K562 (cell line): ENCODE results near the gene CATSPER4. TPM values are rescaled to one million over a fixed set of nuclear protein-coding genes. Genes with fewer than 3 reads are reported as not detected.
A peak's percentile ranks its signal among the peaks of the same experiment; 100 is the strongest.

Experiments
- NR2C1 ChIP-seq, 2 experiments: fragments of 450-650 bp; IDR thresholded peaks; 2 replicates each; pipeline ENCODE4 v1.6.1; 2017; ENCODE audit warnings: mild to moderate bottlenecking in 2 of 2, antibody characterized with exemption in 1 of 2, inconsistent platforms in 1 of 2, missing compliant biosample characterization in 1 of 2, missing genetic modification characterization in 1 of 2
- ZBTB40 ChIP-seq, 2 experiments: fragments of 450-650 bp in 1 of 2; sonication (generic) in 1 of 2; formaldehyde crosslinking in 1 of 2; IDR thresholded peaks; 2 replicates each; pipeline versions ENCODE4 v1.7.1 to v1.9.0; 2016 to 2022; ENCODE audit warnings: inconsistent platforms in 1 of 2, mild to moderate bottlenecking in 1 of 2, missing genetic modification reagents in 1 of 2
- polyA plus RNA-seq, 8 experiments: library from polyadenylated mRNA; depleted of rRNA in 4 of 8; stranded (reverse) in 5 of 8; unstranded in 3 of 8; fragments of >200 nt; fragmentation: Nextera tagmentation in 2 of 8; fragmentation: Illumina TruSeq in 1 of 8; extraction: Ambion mirVana in 2 of 8; extraction: Trizol in 1 of 8; gene quantifications; 2 replicates each; pipeline versions ENCODE4 v1.2.1 to v1.2.3, GENCODE V29; 2011 to 2014; ENCODE audit warnings: inconsistent platforms in 1 of 8, missing spikeins in 1 of 8
- total RNA-seq, 7 experiments: library from RNA; depleted of rRNA in 6 of 7; stranded (reverse); fragments of >200 nt in 6 of 7; fragmentation: Illumina TruSeq in 2 of 7; extraction: Trizol in 2 of 7; gene quantifications; 2 replicates each; pipeline versions ENCODE4 v1.2.1 to v1.2.3, GENCODE V29; 2011 to 2021; ENCODE audit warnings: low replicate concordance in 1 of 7

Gene CATSPER4
- total and polyA plus RNA-seq, 9 of the 15 experiments (the other 6 are each of a cell fraction or from before 2014, with no cell fraction given), result 0.04 to 0.13 TPM; not detected in 7

DNA sequence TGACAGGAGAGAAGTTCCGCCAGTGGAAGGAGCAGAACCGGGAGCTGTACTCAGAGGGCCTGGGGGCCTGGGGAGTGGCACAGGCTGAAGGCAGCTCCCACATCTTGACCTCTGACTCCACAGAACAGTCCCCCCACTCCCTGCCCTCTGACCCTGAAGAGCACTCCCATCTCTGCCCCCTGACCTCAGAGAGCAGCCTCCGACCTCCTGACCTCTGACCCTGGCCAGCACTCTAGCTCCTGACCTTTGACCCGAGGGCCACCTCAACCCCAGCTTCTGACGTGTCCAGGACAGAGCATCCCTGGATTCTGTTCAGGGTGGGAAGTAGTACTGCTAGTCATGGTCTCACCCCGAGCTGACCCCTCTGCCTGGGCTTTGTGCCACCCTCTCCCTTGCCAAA lies 1.1 kb upstream of the CATSPER4 start (continued):
- peak; percentile 97 for TF ChIP-seq NR2C1 (IDR thresholded peaks at IDR 0.05)
- peak; percentile 98 for TF ChIP-seq NR2C1 (tag; IDR thresholded peaks at IDR 0.05)
- TF ChIP-seq ZBTB40 (IDR thresholded peaks at IDR 0.05), result no peak
- 0 out of 2 replicates have a peak, but pooled peaks have one; percentile 11 for TF ChIP-seq ZBTB40 (CRISPR knock-in tag; IDR thresholded peaks at IDR 0.05)
- TF ChIP-seq, all 486 proteins: peak for 5
